ENCODE measurements around the gene RAB14. TPM values are rescaled to one million over a fixed set of nuclear protein-coding genes. Genes with fewer than 3 reads are reported as not detected.

The RAB14 gene
- total RNA-seq, 4 donors from 2014 or later = 30.5 to 69.6 (median 47.9) TPM

GRCh38 chr9:121182989-121183388 lies 18.7 kb downstream of the RAB14 start:
- TF ChIP-seq CTCF (IDR thresholded peaks at IDR 0.05; ENCODE audit: low read depth) = no peak

GRCh38 chr9:121182101-121182836 lies 19.4 kb downstream of the RAB14 start:
- TF ChIP-seq CTCF (IDR thresholded peaks at IDR 0.05; ENCODE audit: low read depth) = no peak

GRCh38 chr9:121179930-121180681 lies 21.6 kb downstream of the RAB14 start:
- TF ChIP-seq CTCF (IDR thresholded peaks at IDR 0.05; ENCODE audit: low read depth) = no peak

GRCh38 chr9:121178676-121179372 lies 22.8 kb downstream of the RAB14 start:
- no peak for TF ChIP-seq CTCF (IDR thresholded peaks at IDR 0.05; ENCODE audit: low read depth)

GRCh38 chr9:121173501-121173900 lies 28.2 kb downstream of the RAB14 start:
- TF ChIP-seq CTCF (IDR thresholded peaks at IDR 0.05; ENCODE audit: low read depth) = no peak

- TF ChIP-seq CTCF (IDR thresholded peaks at IDR 0.05; ENCODE audit: low read depth) = no peak
Measured at GRCh38 chr9:121172726-121173487, 28.8 kb downstream of the RAB14 start.
